ENCODE data around the gene KIF15. TPM values are rescaled to one million over a fixed set of nuclear protein-coding genes. Genes with fewer than 3 reads are reported as not detected.

KIF15 gene
- polyA plus RNA-seq, 2 of the 4 experiments (the other 2 are of a cell fraction): 8.7 to 13.5 TPM

DNA sequence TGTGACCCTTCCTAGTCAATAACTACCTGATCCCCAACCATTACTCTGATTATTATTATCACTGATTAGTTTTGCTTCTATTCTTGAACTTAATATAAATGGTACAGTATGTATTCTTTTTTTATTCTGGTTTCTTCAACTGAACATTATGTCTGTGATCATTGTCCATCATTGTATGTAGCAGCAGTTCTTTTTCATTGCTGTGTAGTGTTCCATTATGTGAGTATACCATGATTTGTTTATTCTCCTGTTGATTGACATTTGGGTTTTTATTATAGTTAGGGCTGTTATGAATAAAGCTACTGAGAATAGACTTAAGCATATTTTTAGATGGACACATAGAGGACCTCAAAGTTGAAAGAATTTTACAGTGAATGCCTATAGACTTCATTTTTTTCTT is 2.7 kb downstream of the KIF15 start:
- POLR2A ChIA-PET: no interaction called here

GRCh38 chr3:44771424-44772098 is 10.0 kb downstream of the KIF15 start:
- Histone ChIP-seq H3K4me1 (no peaks in the 10 kb centered on the region), H3K4me3 (no peak overlapping the region), H3K27ac (no peak overlapping the region), H3K4me2 (no peak overlapping the region), H3K9me3 (peaks cover 20% of the 10 kb centered on the region)
- FAIRE-seq (no peak), DNase-seq (ENCODE audit: low read depth in 1 of 2, low spot score in 1 of 2) (no peak), ATAC-seq (no peak)
- WGBS (ENCODE audit: missing lambda C conversion rate): 95% methylated on average over 1 of the region's 1 CpG
- TF ChIP-seq EP300 (IDR thresholded peaks at IDR 0.05) (no peak), MAFK (IDR thresholded peaks at IDR 0.05; ENCODE audit: partially characterized antibody) (peak; percentile 55)
- CTCF ChIA-PET: no interaction called here
- POLR2A ChIA-PET: no interaction called here

More for the DNA sequence above, 2.7 kb downstream of the KIF15 start:
- CTCF ChIA-PET: no interaction called here
- TF ChIP-seq FOSB (CRISPR knock-in tag; IDR thresholded peaks at IDR 0.05): no peak
- no peak for TF ChIP-seq NPAS2 (CRISPR knock-in tag; IDR thresholded peaks at IDR 0.05; ENCODE audit: borderline replicate concordance)
- no peak for TF ChIP-seq PHF8 (IDR thresholded peaks at IDR 0.05; ENCODE audit: borderline replicate concordance, low read depth)
- TF ChIP-seq ZSCAN20 (CRISPR knock-in tag; IDR thresholded peaks at IDR 0.05): no peak
- no peak for TF ChIP-seq HEYL (CRISPR knock-in tag; IDR thresholded peaks at IDR 0.05)
- TF ChIP-seq SREBF2 (IDR thresholded peaks at IDR 0.05): no peak
- TF ChIP-seq TFCP2L1 (CRISPR knock-in tag; IDR thresholded peaks at IDR 0.05): no peak
- no peak for TF ChIP-seq CHD4 (IDR thresholded peaks at IDR 0.05; ENCODE audit: borderline replicate concordance)
- TF ChIP-seq CHD2 (IDR thresholded peaks at IDR 0.05; ENCODE audit: low read length, partially characterized antibody): no peak
- no peak for TF ChIP-seq NFE2L2 (conservative IDR thresholded peaks at IDR 0.05; ENCODE audit: low read length)
- TF ChIP-seq POLR2AphosphoS2 (conservative IDR thresholded peaks at IDR 0.05; ENCODE audit: low read length): no peak
- no peak for TF ChIP-seq FOSL2 (IDR thresholded peaks at IDR 0.05)
- TF ChIP-seq FOSL2 (CRISPR knock-in tag; IDR thresholded peaks at IDR 0.05): no peak
- no peak for TF ChIP-seq POLR2A (IDR thresholded peaks at IDR 0.05; ENCODE audit: low read length)
- no peak for TF ChIP-seq CBX2 (IDR thresholded peaks at IDR 0.05; ENCODE audit: borderline replicate concordance, low read depth)
- no peak for TF ChIP-seq KDM5A (IDR thresholded peaks at IDR 0.05)
- TF ChIP-seq, protein P1, sequence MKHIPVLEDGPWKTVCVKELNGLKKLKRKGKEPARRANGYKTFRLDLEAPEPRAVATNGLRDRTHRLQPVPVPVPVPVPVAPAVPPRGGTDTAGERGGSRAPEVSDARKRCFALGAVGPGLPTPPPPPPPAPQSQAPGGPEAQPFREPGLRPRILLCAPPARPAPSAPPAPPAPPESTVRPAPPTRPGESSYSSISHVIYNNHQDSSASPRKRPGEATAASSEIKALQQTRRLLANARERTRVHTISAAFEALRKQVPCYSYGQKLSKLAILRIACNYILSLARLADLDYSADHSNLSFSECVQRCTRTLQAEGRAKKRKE (CRISPR knock-in tag; IDR thresholded peaks at IDR 0.05; ENCODE audit: low read depth): no peak
- no peak for TF ChIP-seq RFX5 (IDR thresholded peaks at IDR 0.05)
- TF ChIP-seq GATA3 (IDR thresholded peaks at IDR 0.05; ENCODE audit: borderline replicate concordance): no peak
- TF ChIP-seq CEBPB (IDR thresholded peaks at IDR 0.05): no peak
- H3K27ac ChIP-seq: no peak overlapping the region
- FAIRE-seq: no peak
- H3K4me1 ChIP-seq: no peaks in the 10 kb centered on the region
- H3K4me2 ChIP-seq: no peak overlapping the region
- H3K9me3 ChIP-seq: peaks cover 22% of the 10 kb centered on the region
- no peak for ATAC-seq
- DNase-seq (ENCODE audit: low read depth in 1 of 2, low spot score in 1 of 2): no peak
- H3K4me3 ChIP-seq: no peak overlapping the region

DNA sequence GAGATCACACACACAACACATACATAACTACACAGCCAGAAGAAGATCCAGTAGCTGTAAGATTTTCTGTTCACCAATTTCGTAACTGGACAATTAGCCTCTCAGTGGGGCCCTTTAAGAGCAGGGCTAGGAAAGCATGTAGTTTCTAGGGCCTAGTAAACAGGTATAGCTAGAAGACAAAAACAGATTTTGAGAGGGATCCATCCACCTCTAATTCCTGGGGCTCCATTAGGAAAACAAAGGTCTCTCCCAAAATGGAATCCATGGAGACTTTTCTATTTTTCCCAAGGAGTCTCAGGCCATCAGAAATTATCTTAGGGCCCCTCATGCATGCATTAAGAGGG is 10.5 kb downstream of the KIF15 start:
- no peak overlapping the region for H3K27ac ChIP-seq
- ChIA-PET CTCF (no interaction called here), POLR2A (no interaction called here)
- ATAC-seq (no peak), DNase-seq (ENCODE audit: low read depth in 1 of 2, low spot score in 1 of 2) (no peak), FAIRE-seq (no peak)
- no peaks in the 10 kb centered on the region for H3K4me1 ChIP-seq
- H3K4me2 ChIP-seq: no peak overlapping the region
- TF ChIP-seq NPAS2 (CRISPR knock-in tag; IDR thresholded peaks at IDR 0.05; ENCODE audit: borderline replicate concordance) (no peak), HOXB13 (CRISPR knock-in tag; IDR thresholded peaks at IDR 0.05; ENCODE audit: low read depth) (no peak), RARB (CRISPR knock-in tag; IDR thresholded peaks at IDR 0.05) (no peak), KDM1A (IDR thresholded peaks at IDR 0.05; ENCODE audit: low read depth) (no peak), FOSL2 (IDR thresholded peaks at IDR 0.05) (no peak), FOSL2 (CRISPR knock-in tag; IDR thresholded peaks at IDR 0.05) (no peak)
- WGBS (ENCODE audit: missing lambda C conversion rate): 93% methylated on average over 1 of the region's 1 CpG
- no peak overlapping the region for H3K4me3 ChIP-seq
- peaks cover 20% of the 10 kb centered on the region for H3K9me3 ChIP-seq

All from A549 (cell line).